GM21619 (cell line): Measurements from ENCODE around the gene TSPY8.
"Not testable (repeated sequence)": the region's sequence is repeated elsewhere in the genome, so short reads cannot be mapped to it uniquely, and the experiment has no call there.

ENCODE experiments used
- ATAC-seq: cut with Tn5 transposase; IDR thresholded peaks from one replicate; pipeline ENCODE4 v1.9.1; 2021; ENCODE audit not compliant: unreplicated experiment

Gene TSPY8, protein sequence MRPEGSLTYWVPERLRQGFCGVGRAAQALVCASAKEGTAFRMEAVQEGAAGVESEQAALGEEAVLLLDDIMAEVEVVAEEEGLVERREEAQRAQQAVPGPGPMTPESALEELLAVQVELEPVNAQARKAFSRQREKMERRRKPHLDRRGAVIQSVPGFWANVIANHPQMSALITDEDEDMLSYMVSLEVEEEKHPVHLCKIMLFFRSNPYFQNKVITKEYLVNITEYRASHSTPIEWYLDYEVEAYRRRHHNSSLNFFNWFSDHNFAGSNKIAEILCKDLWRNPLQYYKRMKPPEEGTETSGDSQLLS

DNA sequence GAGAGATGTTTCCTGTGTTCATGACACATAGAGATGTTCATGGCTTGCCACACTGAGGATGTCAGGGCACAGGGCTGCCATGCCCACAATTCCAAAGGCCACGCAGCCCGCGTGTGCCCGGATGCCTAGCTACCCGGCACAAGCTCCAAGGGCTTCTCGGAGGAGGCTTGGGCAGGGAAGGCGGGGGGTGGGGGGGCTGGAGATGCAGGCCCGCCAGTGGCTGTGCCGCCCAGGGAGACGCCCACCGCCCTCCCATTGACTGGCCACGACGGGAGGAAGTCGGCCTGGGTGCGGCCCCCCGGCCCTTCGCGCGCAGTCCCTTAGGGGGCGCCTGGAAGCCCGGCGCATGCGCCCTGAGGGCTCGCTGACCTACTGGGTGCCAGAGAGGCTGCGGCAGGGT lies at the start of gene TSPY8:
TSS of gene TSPY8 (plus strand) at position 301 of the 400 bp plus-strand sequence. CDS start at position 347, 46 bp downstream.
- ATAC-seq: not testable (repeated sequence)

DNA sequence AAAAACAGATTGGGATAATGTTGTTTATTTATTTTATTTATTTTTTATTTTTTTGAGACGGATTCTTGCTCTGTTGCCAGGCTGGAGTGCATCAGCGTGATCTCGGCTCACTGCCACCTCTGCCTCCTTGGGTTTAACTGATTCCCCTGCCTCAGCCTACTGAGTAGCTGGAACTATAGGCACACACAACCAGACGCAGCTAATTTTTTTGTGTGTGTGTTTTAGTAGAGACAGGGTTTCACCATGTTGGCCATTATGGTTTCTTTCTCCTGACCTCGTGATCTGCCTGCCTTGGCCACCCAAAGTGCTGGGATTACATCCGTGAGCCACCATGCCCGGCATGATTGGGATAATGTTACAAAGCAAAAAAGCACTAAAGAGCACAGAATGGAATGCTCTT lies 36.6 kb upstream of the TSPY8 start:
- no peak for ATAC-seq

GRCh38 chrY:9337164-9337563 lies 20.4 kb upstream of the TSPY8 start, which contains the start of gene TSPY4:
TSPY4 (plus strand) TSS chrY:9337464; CDS start chrY:9337510, 46 bp downstream.
- ATAC-seq: not testable (repeated sequence)

- ATAC-seq: not testable (repeated sequence)
Measured at GRCh38 chrY:9396527-9396926, 38.9 kb downstream of the TSPY8 start.

DNA sequence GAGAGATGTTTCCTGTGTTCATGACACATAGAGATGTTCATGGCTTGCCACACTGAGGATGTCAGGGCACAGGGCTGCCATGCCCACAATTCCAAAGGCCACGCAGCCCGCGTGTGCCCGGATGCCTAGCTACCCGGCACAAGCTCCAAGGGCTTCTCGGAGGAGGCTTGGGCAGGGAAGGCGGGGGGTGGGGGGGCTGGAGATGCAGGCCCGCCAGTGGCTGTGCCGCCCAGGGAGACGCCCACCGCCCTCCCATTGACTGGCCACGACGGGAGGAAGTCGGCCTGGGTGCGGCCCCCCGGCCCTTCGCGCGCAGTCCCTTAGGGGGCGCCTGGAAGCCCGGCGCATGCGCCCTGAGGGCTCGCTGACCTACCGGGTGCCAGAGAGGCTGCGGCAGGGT lies 40.5 kb downstream of the TSPY8 start, which contains the start of gene TSPY3:
TSS of gene TSPY3 (plus strand) at position 301 of the 400 bp plus-strand sequence. CDS start at position 347, 46 bp downstream.
- ATAC-seq: not testable (repeated sequence)
